SH-SY5Y (cell line): Measurements from ENCODE around the gene SH2D5.

Source experiments
- GATA2 ChIP-seq: IDR thresholded peaks from 2 replicates; pipeline ENCODE4 v1.6.1; 2011; ENCODE audit warnings: mild to moderate bottlenecking, low read depth, low read length
- GATA3 ChIP-seq: IDR thresholded peaks from 2 replicates; pipeline ENCODE4 v1.6.1; 2011; ENCODE audit warnings: low read depth, mild to moderate bottlenecking, low read length, moderate library complexity

DNA sequence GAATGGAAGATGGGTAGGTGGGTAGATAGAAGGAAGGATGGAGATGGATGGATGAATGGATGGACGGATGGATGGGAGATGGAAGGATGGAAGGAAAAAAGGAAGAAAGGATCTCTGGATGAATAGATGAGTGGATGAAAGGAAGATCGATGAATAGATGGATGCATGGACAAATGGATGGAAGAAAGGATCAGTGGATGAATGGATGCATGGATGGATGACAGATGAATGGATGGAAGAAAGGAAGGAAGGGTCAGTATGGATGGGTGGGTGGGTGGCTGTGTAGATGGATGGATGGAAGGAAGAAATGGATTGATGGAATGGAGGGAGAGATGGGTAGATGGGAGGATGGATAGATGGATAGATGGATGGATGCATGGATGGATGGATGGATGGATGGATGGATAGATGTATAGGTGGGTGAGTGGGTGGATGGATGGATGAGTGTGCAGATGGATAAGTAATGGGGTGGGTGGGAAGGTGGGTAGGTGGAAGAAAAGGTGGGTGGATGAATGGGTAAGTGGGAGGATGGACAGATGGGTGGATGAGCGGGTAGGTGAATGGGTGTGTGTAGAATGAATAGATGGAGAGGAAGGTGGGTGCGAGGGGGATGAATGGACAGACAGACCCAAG, 29.3 kb downstream of the SH2D5 start:
- TF ChIP-seq GATA2: no peak
- TF ChIP-seq GATA3: no peak
